Erythroblast (primary cell): ENCODE results near the gene PARN.

Experiments used
- GATA1 ChIP-seq: IDR thresholded peaks from 2 replicates; pipeline ENCODE4 v1.6.1; 2011; ENCODE audit warnings: low read depth, mild to moderate bottlenecking, control low read depth, low read length, moderate library complexity
- POLR2A ChIP-seq: IDR thresholded peaks from 2 replicates; pipeline ENCODE4 v1.6.1; 2011; ENCODE audit warnings: mild to moderate bottlenecking, low read length

- TF ChIP-seq POLR2A, result no peak
- TF ChIP-seq GATA1, result no peak
Measured at GRCh38 chr16:14586637-14587305, 43.3 kb downstream of the PARN start.
